Measurements from ENCODE around the gene OSBPL10. TPM values are rescaled to one million over a fixed set of nuclear protein-coding genes. Genes with fewer than 3 reads are reported as not detected.

The OSBPL10 gene
- total and polyA plus RNA-seq, 8 donors = 26.6 to 42.6 (median 38.6) TPM

DNA sequence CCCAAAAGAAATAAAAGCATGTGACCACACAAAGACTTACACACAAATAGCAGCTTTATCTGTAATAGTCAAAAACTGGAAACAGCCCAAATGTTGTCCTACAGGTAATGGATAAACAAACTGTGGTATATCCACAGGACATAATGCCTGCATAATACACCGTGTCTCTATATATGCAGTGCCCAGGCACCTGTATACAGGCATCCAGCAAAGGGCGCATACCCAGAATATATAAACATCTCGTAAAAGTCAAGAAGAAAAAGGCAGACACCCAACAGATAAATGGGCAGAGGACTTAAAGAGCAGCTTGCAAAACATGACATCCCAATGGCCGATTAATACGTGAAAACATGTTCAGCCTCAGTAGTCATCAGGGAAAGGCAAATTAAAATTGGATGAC, 7.2 kb downstream of the OSBPL10 start:
- Histone ChIP-seq H3K4me3 (no peak overlapping the region), H3K27me3 (peaks cover 0 to 10% of the 10 kb centered on the region in 2 donors), H3K36me3 (no peaks in the 10 kb centered on the region), H3K27ac (no peak overlapping the region), H3K9me3 (no peaks in the 10 kb centered on the region), H3K4me1 (peaks cover under 1% of the 10 kb centered on the region in 2 donors)
- intact Hi-C loops (cut with DNase I) = no loop called here
- TF ChIP-seq CTCF (IDR thresholded peaks at IDR 0.05) = no peak
- ATAC-seq = no peak
- no peak for DNase-seq

DNA sequence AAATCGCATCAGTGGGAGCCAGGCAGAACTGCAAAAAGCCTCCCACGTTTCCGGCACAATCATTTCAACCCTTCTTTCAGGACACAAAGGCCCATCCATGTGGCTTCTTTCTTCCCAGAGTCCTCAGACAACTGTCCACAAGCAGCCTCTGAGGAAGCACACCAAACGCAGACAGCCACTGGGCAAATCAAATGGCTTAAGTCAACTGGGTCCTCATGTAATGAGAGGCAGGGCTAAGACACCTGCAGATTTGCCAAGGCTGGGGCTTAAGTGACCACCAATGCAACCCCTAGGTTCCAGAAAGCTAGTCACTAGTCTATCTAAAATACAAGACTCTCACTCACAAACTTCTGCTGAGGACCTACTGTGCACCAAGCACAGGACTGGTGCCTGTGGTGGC, 8.0 kb downstream of the OSBPL10 start:
- intact Hi-C loops (cut with DNase I) = no loop called here
- Histone ChIP-seq H3K4me1 (peaks cover 5 to 7% of the 10 kb centered on the region in 2 donors), H3K27me3 (peaks cover 0 to 7% of the 10 kb centered on the region in 2 donors), H3K4me3 (no peak overlapping the region), H3K36me3 (no peaks in the 10 kb centered on the region), H3K9me3 (no peaks in the 10 kb centered on the region), H3K27ac (no peak overlapping the region)
- DNase-seq = no peak
- no peak for TF ChIP-seq CTCF (IDR thresholded peaks at IDR 0.05)
- no peak for ATAC-seq

DNA sequence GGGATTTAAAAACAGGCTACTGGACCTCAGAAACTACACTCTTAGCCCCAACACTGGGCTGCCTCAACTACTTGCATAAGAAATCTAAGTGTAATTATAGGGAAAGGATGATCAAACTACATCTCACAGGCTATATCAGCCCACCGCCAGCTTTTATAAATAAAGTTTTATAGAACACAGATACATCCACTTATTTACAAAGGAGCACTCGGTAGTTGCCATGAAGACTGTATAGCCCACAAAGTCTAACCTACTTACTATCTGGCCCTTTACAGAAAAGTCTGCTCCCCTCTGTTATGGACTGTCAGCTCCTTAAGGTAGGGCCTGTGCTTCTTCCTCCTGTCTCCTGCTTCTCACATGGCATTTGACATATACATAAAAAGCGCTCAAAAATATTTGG, 9.5 kb downstream of the OSBPL10 start:
- Histone ChIP-seq H3K9me3 (no peaks in the 10 kb centered on the region), H3K36me3 (no peaks in the 10 kb centered on the region), H3K4me1 (peaks cover 5 to 12% of the 10 kb centered on the region in 2 donors), H3K27ac (no peak overlapping the region), H3K4me3 (no peak overlapping the region), H3K27me3 (no peaks in the 10 kb centered on the region)
- TF ChIP-seq CTCF (IDR thresholded peaks at IDR 0.05) = no peak
- ATAC-seq (no peak), DNase-seq (no peak)
- intact Hi-C loops (cut with DNase I) = no loop called here

DNA sequence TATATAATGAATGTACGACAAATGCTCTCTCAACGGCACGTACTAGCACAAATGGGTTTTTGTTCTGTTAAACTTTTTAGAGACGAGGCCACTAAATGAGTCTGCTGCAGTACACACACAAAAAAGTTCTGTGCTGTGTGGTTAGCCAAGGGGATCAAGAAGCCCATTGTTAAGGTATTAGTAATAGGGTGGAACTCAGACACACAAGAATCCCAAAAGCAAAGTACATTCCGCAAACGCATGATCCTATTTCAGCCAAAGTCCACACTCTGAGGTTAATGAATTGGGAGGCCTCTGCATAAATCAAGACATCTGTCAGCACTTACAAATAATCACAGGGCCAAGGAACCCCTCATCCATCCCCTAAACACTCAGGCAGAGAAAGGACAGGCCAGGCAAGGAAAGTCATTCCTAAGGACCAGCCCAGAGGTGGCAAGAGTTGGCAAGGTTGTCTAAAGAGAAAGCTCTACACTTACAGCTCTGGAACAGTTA, 12.1 kb downstream of the OSBPL10 start:
- DNase-seq (no peak), ATAC-seq (peak; percentile 52)
- H3K4me1 ChIP-seq = peaks cover 5 to 12% of the 10 kb centered on the region in 2 donors
- no peak for TF ChIP-seq CTCF (IDR thresholded peaks at IDR 0.05)
- no peaks in the 10 kb centered on the region for H3K36me3 ChIP-seq
- H3K9me3 ChIP-seq = no peaks in the 10 kb centered on the region
- intact Hi-C loops (cut with DNase I) = no loop called here
- no peak overlapping the region for H3K4me3 ChIP-seq
- peak overlapping the region; percentile 15 to 73 for H3K27ac ChIP-seq
- no peaks in the 10 kb centered on the region for H3K27me3 ChIP-seq

DNA sequence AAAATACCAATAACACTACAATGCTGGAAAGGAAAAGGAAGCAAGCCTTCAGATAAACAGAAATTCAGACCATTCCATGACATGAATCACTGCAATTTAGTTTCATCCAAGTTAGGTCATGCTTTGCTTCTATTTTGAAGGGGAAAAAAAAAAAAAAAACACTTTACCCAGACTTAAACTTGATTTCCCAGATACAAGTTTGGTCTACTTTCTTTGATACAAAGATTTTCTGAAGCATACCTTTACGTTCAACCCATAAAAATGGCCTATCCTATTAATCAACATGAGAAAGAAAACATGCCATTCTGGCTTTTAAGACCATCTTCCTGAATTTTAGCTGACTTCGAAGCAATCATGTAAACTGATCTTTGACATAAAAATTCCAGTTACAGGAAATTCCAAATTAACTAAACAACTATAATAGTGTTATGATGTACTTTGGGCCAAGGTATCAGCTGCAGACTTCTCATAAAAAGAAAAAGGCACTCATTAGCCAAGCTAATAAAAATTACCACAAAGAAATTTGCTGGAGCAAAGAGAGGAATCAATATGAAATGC, 12.6 kb downstream of the OSBPL10 start:
- DNase-seq (no peak), ATAC-seq (peak; percentile 49)
- Histone ChIP-seq H3K27me3 (no peaks in the 10 kb centered on the region), H3K9me3 (no peaks in the 10 kb centered on the region), H3K36me3 (no peaks in the 10 kb centered on the region), H3K4me3 (no peak overlapping the region), H3K27ac (peak overlapping the region; percentile 15 to 73), H3K4me1 (peaks cover 5 to 12% of the 10 kb centered on the region in 2 donors)
- intact Hi-C loops (cut with DNase I) = no loop called here
- TF ChIP-seq CTCF (IDR thresholded peaks at IDR 0.05) = no peak
